ENCODE measurements around the gene MNX1. TPM values are rescaled to one million over a fixed set of nuclear protein-coding genes. Genes with fewer than 3 reads are reported as not detected.

Gene MNX1
- total and polyA plus RNA-seq, 2 donors (not counting 1 experiment from before 2014, with no cell fraction given), result not detected

GRCh38 chr7:157054927-157055326 is 44.5 kb upstream of the MNX1 start:
- Histone ChIP-seq H3K4me3 (replicated peaks in 1 of 4; ENCODE audit: control extremely low read depth in 1 of 4, insufficient read depth in 1 of 4, low read depth in 3 of 4, low read length in 4 of 4) (no peak overlapping the region), H3K27me3 (ENCODE audit: control insufficient read depth, insufficient read depth, low read length) (no peaks in the 10 kb centered on the region), H3K36me3 (ENCODE audit: control insufficient read depth, insufficient read depth, low read length) (no peaks in the 10 kb centered on the region), H3K9ac (ENCODE audit: insufficient read depth, low read length) (no peak overlapping the region), H2AFZ (ENCODE audit: low read length) (no peak overlapping the region), H3K27ac (ENCODE audit: insufficient read depth, low read length) (no peak overlapping the region), H4K20me1 (ENCODE audit: control insufficient read depth, extremely low read depth, insufficient read depth, low read length) (no peaks in the 10 kb centered on the region), H3K4me2 (ENCODE audit: extremely low read depth, insufficient read depth, low read length) (no peak overlapping the region), H3K9me3 (ENCODE audit: control insufficient read depth, insufficient read depth, low read depth, low read length) (no peaks in the 10 kb centered on the region), H3K79me2 (ENCODE audit: control insufficient read depth, insufficient read depth, low read length) (no peaks in the 10 kb centered on the region), H3K4me1 (ENCODE audit: control insufficient read depth, extremely low read depth, insufficient read depth, low read length) (no peaks in the 10 kb centered on the region)
- no peak for DNase-seq (ENCODE audit: low read depth in 2 of 2)
- TF ChIP-seq EZH2 (IDR thresholded peaks at IDR 0.05; ENCODE audit: low read length, missing control alignments) (no peak), CTCF (conservative IDR thresholded peaks at IDR 0.05 in 1 of 2, IDR thresholded peaks at IDR 0.05 in 1 of 2; ENCODE audit: low read depth in 1 of 2, low read length in 2 of 2) (no peak)

GRCh38 chr7:157053118-157053517 is 42.7 kb upstream of the MNX1 start:
- Histone ChIP-seq H3K9me3 (ENCODE audit: control insufficient read depth, insufficient read depth, low read depth, low read length) (no peaks in the 10 kb centered on the region), H3K27ac (ENCODE audit: insufficient read depth, low read length) (no peak overlapping the region), H2AFZ (ENCODE audit: low read length) (no peak overlapping the region), H4K20me1 (ENCODE audit: control insufficient read depth, extremely low read depth, insufficient read depth, low read length) (no peaks in the 10 kb centered on the region), H3K4me3 (replicated peaks in 1 of 4; ENCODE audit: control extremely low read depth in 1 of 4, insufficient read depth in 1 of 4, low read depth in 3 of 4, low read length in 4 of 4) (no peak overlapping the region), H3K79me2 (ENCODE audit: control insufficient read depth, insufficient read depth, low read length) (no peaks in the 10 kb centered on the region), H3K9ac (ENCODE audit: insufficient read depth, low read length) (no peak overlapping the region), H3K36me3 (ENCODE audit: control insufficient read depth, insufficient read depth, low read length) (no peaks in the 10 kb centered on the region), H3K27me3 (ENCODE audit: control insufficient read depth, insufficient read depth, low read length) (no peaks in the 10 kb centered on the region), H3K4me1 (ENCODE audit: control insufficient read depth, extremely low read depth, insufficient read depth, low read length) (no peaks in the 10 kb centered on the region), H3K4me2 (ENCODE audit: extremely low read depth, insufficient read depth, low read length) (no peak overlapping the region)
- DNase-seq (ENCODE audit: low read depth in 2 of 2), result no peak
- TF ChIP-seq EZH2 (IDR thresholded peaks at IDR 0.05; ENCODE audit: low read length, missing control alignments) (no peak), CTCF (conservative IDR thresholded peaks at IDR 0.05 in 1 of 2, IDR thresholded peaks at IDR 0.05 in 1 of 2; ENCODE audit: low read depth in 1 of 2, low read length in 2 of 2) (no peak)

DNA sequence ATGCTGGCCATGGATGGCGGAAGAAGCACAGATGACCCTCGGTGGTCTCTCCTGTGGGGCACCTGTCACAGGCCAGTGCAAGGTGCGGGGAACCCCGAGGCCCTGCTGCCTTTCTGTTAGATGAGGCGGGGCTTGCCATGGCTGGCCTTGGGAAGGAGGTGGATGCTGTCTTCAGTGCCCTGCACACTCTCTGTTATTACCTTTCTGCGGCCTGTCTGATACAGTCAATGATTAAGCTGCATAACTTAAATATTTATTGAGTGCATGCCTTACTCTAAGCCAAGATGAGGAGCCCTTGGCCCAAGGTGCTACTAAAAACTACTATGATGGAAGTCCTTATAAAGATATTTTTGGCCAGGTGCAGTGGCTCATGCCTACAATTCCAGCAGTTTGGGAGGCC is 36.7 kb upstream of the MNX1 start:
- Histone ChIP-seq H3K27me3 (ENCODE audit: control insufficient read depth, insufficient read depth, low read length) (no peaks in the 10 kb centered on the region), H3K79me2 (ENCODE audit: control insufficient read depth, insufficient read depth, low read length) (no peaks in the 10 kb centered on the region), H3K27ac (ENCODE audit: insufficient read depth, low read length) (no peak overlapping the region), H2AFZ (ENCODE audit: low read length) (no peak overlapping the region), H3K4me3 (replicated peaks in 1 of 4; ENCODE audit: control extremely low read depth in 1 of 4, insufficient read depth in 1 of 4, low read depth in 3 of 4, low read length in 4 of 4) (no peak overlapping the region), H4K20me1 (ENCODE audit: control insufficient read depth, extremely low read depth, insufficient read depth, low read length) (no peaks in the 10 kb centered on the region), H3K4me2 (ENCODE audit: extremely low read depth, insufficient read depth, low read length) (no peak overlapping the region), H3K9ac (ENCODE audit: insufficient read depth, low read length) (no peak overlapping the region), H3K36me3 (ENCODE audit: control insufficient read depth, insufficient read depth, low read length) (no peaks in the 10 kb centered on the region), H3K4me1 (ENCODE audit: control insufficient read depth, extremely low read depth, insufficient read depth, low read length) (no peaks in the 10 kb centered on the region), H3K9me3 (ENCODE audit: control insufficient read depth, insufficient read depth, low read depth, low read length) (no peaks in the 10 kb centered on the region)
- DNase-seq (ENCODE audit: low read depth in 2 of 2), result no peak
- TF ChIP-seq EZH2 (IDR thresholded peaks at IDR 0.05; ENCODE audit: low read length, missing control alignments) (no peak), CTCF (conservative IDR thresholded peaks at IDR 0.05 in 1 of 2, IDR thresholded peaks at IDR 0.05 in 1 of 2; ENCODE audit: low read depth in 1 of 2, low read length in 2 of 2) (no peak)

Data from fibroblast of lung (primary cell).